A673 (cell line): ENCODE results near the gene KNDC1.

Experiments
- EZH2 ChIP-seq: fragments of 200-600 bp; sonication (generic); IDR thresholded peaks from 2 replicates; pipeline ENCODE4 v1.6.1; 2017; ENCODE audit warnings: borderline replicate concordance, low read depth, mild to moderate bottlenecking, mixed read lengths, antibody characterized with exemption, low read length; ENCODE audit not compliant: poor library complexity, severe bottlenecking
- TF ChIP-seq, protein P1 (sequence below): fragments of 300-800, 200-600 bp; sonication (generic); conservative IDR thresholded peaks from 2 replicates; pipeline ENCODE4 v1.5.1; 2017; ENCODE audit warnings: low read depth, mild to moderate bottlenecking, antibody characterized with exemption, low read length, moderate library complexity, mixed read lengths

DNA sequence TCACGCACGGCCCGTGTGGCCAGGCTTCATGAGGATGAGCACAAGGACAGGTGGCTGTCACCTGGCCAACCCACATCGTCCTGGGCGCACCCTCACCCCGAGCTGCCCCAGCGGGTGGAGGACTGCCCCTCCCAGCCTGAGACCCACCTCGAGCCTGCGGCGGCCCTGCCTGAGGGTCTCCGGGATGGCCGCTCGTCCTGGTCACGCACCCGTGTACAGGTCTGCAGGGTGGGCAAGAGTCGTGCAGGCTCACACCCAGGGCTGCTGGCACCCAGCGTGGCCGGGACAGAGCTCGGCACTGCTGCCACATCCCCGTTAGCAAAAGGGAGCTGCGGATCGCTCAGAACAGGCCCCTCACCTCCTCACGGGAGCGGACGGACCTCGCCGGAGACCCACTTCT is 55.6 kb downstream of the KNDC1 start:
- TF ChIP-seq, protein P1, sequence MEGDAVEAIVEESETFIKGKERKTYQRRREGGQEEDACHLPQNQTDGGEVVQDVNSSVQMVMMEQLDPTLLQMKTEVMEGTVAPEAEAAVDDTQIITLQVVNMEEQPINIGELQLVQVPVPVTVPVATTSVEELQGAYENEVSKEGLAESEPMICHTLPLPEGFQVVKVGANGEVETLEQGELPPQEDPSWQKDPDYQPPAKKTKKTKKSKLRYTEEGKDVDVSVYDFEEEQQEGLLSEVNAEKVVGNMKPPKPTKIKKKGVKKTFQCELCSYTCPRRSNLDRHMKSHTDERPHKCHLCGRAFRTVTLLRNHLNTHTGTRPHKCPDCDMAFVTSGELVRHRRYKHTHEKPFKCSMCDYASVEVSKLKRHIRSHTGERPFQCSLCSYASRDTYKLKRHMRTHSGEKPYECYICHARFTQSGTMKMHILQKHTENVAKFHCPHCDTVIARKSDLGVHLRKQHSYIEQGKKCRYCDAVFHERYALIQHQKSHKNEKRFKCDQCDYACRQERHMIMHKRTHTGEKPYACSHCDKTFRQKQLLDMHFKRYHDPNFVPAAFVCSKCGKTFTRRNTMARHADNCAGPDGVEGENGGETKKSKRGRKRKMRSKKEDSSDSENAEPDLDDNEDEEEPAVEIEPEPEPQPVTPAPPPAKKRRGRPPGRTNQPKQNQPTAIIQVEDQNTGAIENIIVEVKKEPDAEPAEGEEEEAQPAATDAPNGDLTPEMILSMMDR: no peak
- no peak for TF ChIP-seq EZH2
